Kidney epithelial cell (primary cell): ENCODE measurements around the gene BRAT1. TPM values are rescaled to one million over a fixed set of nuclear protein-coding genes. Genes with fewer than 3 reads are reported as not detected.

Source experiments
- DNase-seq: peaks from one replicate; pipeline ENCODE4 v3.0.0-alpha.2; 2010; ENCODE audit warnings: low read depth
- H3K27me3 ChIP-seq: 2 replicates; pipeline ENCODE4 v1.6.0; 2011; ENCODE audit warnings: low read length; ENCODE audit not compliant: control insufficient read depth, insufficient read depth
- H3K36me3 ChIP-seq: 2 replicates; pipeline ENCODE4 v1.5.1; 2011; ENCODE audit warnings: low read length; ENCODE audit not compliant: control insufficient read depth, insufficient read depth
- H3K4me3 ChIP-seq: 2 replicates; pipeline ENCODE4 v1.5.1; 2011; ENCODE audit warnings: low read depth, mild to moderate bottlenecking, control low read depth, low read length
- CTCF ChIP-seq: IDR thresholded peaks from 2 replicates; pipeline ENCODE4 v1.5.1; 2011; ENCODE audit warnings: mild to moderate bottlenecking, moderate library complexity, low read length, control low read depth, inconsistent platforms; ENCODE audit not compliant: insufficient read depth, poor library complexity, severe bottlenecking
- total RNA-seq: library from RNA; depleted of rRNA; stranded (reverse); fragments of >200 nt; gene quantifications from 2 replicates; pipeline ENCODE4 v1.2.3, GENCODE V29; 2015

Gene BRAT1
- total RNA-seq, 1 donor from 2014 or later, result 40.1 TPM

GRCh38 chr7:2511769-2512168 lies 43.6 kb downstream of the BRAT1 start:
- Histone ChIP-seq H3K4me3 (no peak overlapping the region), H3K36me3 (no peaks in the 10 kb centered on the region), H3K27me3 (no peaks in the 10 kb centered on the region)
- TF ChIP-seq CTCF, result no peak
- DNase-seq, result no peak

DNA sequence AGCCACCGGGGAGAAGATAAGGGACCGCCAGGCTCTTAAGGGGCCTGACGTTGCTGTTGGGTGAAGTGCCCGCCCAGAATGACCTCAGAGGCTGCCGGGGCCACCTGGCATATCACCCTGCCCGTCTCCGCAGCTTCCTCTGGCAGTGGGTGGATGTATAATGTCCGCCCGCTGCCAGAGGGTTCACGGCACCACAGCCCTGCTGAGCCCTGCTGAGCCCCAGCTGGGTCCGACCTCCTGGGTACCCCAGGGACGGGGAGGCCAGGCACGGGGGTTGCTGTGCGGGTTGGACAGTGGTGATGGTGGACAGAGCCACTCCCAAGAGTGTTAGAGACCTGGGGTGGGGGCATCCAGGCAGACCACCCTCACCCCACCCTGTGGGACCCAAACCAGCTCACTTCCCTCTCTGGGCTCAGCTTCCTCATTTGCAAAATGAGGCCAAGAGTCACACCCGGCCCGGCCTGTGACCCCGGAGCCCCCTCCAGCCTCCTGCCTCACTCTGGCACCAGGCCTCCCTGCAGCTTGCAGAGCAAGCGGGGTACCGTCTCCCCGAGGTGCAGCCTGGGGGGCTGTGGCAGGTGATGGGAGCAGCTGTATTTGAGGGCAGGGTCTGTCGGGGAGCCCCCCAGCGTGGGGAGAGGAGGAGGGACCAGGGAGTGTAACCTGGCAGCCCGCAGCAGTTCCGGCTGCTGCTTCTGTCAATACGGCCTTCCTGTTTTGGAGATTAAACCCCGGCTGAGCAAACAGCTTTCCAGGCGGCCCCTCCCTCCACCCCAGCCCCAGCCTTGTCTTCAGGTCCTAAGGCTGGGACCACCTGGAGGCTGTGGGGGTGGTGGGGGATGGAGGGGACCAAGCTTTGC lies 44.2 kb downstream of the BRAT1 start:
- TF ChIP-seq CTCF, result no peak
- Histone ChIP-seq H3K4me3 (no peak overlapping the region), H3K27me3 (no peaks in the 10 kb centered on the region), H3K36me3 (no peaks in the 10 kb centered on the region)
- DNase-seq, result no peak

- no peak for DNase-seq
- no peak for TF ChIP-seq CTCF
- Histone ChIP-seq H3K4me3 (no peak overlapping the region), H3K36me3 (no peaks in the 10 kb centered on the region), H3K27me3 (no peaks in the 10 kb centered on the region)
Measured at GRCh38 chr7:2510130-2510776, 45.1 kb downstream of the BRAT1 start.

DNA sequence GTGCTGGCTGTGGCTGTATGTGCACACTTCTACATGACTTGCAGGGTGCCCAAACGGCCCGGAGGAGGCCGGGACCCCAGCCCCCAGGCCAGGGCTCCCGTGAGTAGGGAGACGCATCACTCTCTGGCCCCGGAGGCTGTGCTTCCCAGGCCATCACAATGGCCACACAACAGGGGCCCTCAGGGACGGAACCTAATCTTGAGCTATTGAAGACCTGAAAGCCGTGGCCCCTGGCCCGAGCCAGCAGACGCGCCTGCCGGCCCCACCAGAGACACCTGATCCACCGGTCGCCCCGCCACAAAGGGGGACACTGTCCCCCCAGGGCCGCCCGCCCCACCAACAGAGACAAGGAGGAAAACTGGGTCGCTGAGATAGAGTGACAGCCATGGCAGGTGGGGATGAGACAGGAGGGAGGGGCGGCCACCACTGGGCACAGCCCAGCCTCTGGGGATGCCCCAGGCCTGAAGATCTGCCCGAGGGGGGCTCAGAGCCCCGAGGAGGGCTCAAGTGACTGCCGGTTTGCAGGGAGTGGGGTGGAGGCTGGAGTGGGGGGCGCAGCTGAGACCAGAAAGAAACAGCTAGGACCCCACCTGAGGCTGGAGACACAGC lies 45.9 kb downstream of the BRAT1 start:
- H3K27me3 ChIP-seq, result no peaks in the 10 kb centered on the region
- no peak for TF ChIP-seq CTCF
- no peaks in the 10 kb centered on the region for H3K36me3 ChIP-seq
- DNase-seq, result no peak
- no peak overlapping the region for H3K4me3 ChIP-seq

GRCh38 chr7:2508327-2509215 lies 46.8 kb downstream of the BRAT1 start:
- H3K36me3 ChIP-seq, result no peaks in the 10 kb centered on the region
- no peak overlapping the region for H3K4me3 ChIP-seq
- DNase-seq, result no peak
- TF ChIP-seq CTCF, result no peak
- H3K27me3 ChIP-seq, result no peaks in the 10 kb centered on the region
